C4-2B (cell line): Measurements from ENCODE around the gene PTPRN2.

Experiments
- CTCF ChIP-seq: fragments of 450-650 bp; conservative IDR thresholded peaks from 2 replicates; pipeline ENCODE4 v1.5.1; 2017; ENCODE audit warnings: mild to moderate bottlenecking
- ZFX ChIP-seq: fragments of 450-650 bp; IDR thresholded peaks from 2 replicates; pipeline ENCODE4 v1.6.1; 2017

- TF ChIP-seq CTCF (no peak), ZFX (no peak)
These were observed 484.2 kb downstream of the PTPRN2 start for GRCh38 chr7:158103378-158103777.
